GM23248 (cell line): Measurements from ENCODE around the gene C1QTNF9. TPM values are rescaled to one million over a fixed set of nuclear protein-coding genes. Genes with fewer than 3 reads are reported as not detected.
"Not testable (repeated sequence)": the region's sequence is repeated elsewhere in the genome, so short reads cannot be mapped to it uniquely, and the experiment has no call there.

ENCODE experiments used
- DNase-seq: peaks from one replicate; pipeline ENCODE4 v3.0.0-alpha.2; 2015
- H2AFZ ChIP-seq: fragments of 200-600 bp; sonication (generic); 2 replicates; pipeline ENCODE4 v1.6.1; 2016; ENCODE audit warnings: antibody characterized with exemption
- H3F3A ChIP-seq: fragments of 200-600 bp; sonication (generic); 2 replicates; pipeline ENCODE4 v1.6.1; 2016; ENCODE audit warnings: mild to moderate bottlenecking, antibody characterized with exemption, mixed run types; ENCODE audit not compliant: insufficient read depth
- H3K27ac ChIP-seq: fragments of 200-600 bp; sonication (generic); 2 replicates; pipeline ENCODE4 v1.5.1; 2016; ENCODE audit warnings: mild to moderate bottlenecking
- H3K27me3 ChIP-seq: fragments of 200-600 bp; sonication (generic); replicated peaks from 2 replicates; pipeline ENCODE4 v1.6.1; 2016; ENCODE audit warnings: mild to moderate bottlenecking; ENCODE audit not compliant: insufficient read depth
- H3K36me3 ChIP-seq: fragments of 200-600 bp; sonication (generic); 2 replicates; pipeline ENCODE4 v1.6.1; 2016; ENCODE audit warnings: low read depth, mild to moderate bottlenecking
- H3K4me1 ChIP-seq: fragments of 200-600 bp; sonication (generic); 2 replicates; pipeline ENCODE4 v1.6.1; 2016; ENCODE audit warnings: mild to moderate bottlenecking; ENCODE audit not compliant: insufficient read depth
- H3K4me2 ChIP-seq: fragments of 200-600 bp; sonication (generic); one replicate; pipeline ENCODE4 v1.6.1; 2016; ENCODE audit warnings: mild to moderate bottlenecking; ENCODE audit not compliant: unreplicated experiment
- H3K4me3 ChIP-seq: fragments of 200-600 bp; sonication (generic); 2 replicates; pipeline ENCODE4 v1.5.1; 2016; ENCODE audit warnings: mild to moderate bottlenecking
- H3K79me2 ChIP-seq: fragments of 200-600 bp; sonication (generic); 2 replicates; pipeline ENCODE4 v1.6.1; 2016; ENCODE audit warnings: mild to moderate bottlenecking; ENCODE audit not compliant: insufficient read depth
- H3K9ac ChIP-seq: fragments of 200-600 bp; sonication (generic); 2 replicates; pipeline ENCODE4 v1.6.1; 2016; ENCODE audit warnings: mild to moderate bottlenecking
- H3K9me2 ChIP-seq: fragments of 200-600 bp; sonication (generic); 2 replicates; pipeline ENCODE4 v1.6.1; 2016; ENCODE audit warnings: mixed run types, mild to moderate bottlenecking, moderate library complexity; ENCODE audit not compliant: insufficient read depth
- H3K9me3 ChIP-seq: fragments of 200-600 bp; sonication (generic); one replicate; pipeline ENCODE4 v1.6.1; 2017; ENCODE audit warnings: low read depth
- H4K20me1 ChIP-seq: fragments of 200-600 bp; sonication (generic); 2 replicates; pipeline ENCODE4 v1.6.0; 2016; ENCODE audit not compliant: insufficient read depth
- EZH2 ChIP-seq: fragments of 200-600 bp; sonication (generic); IDR thresholded peaks from 2 replicates; pipeline ENCODE4 v1.6.1; 2018; ENCODE audit warnings: antibody characterized with exemption, mild to moderate bottlenecking; ENCODE audit not compliant: insufficient read depth, poor library complexity, severe bottlenecking
- EZH2phosphoT487 ChIP-seq: fragments of 200-600 bp; sonication (generic); IDR thresholded peaks from 2 replicates; pipeline ENCODE4 v1.6.1; 2018; ENCODE audit warnings: antibody characterized with exemption, moderate library complexity, mild to moderate bottlenecking, low read depth; ENCODE audit not compliant: insufficient read depth
- WGBS, 2 experiments: methylation state at CpG; one replicate each; pipeline ENCODE4 v1.1.6; 2015 to 2017; ENCODE audit warnings: low lambda C conversion rate in 2 of 2, low coverage in 1 of 2; ENCODE audit errors: missing lambda C conversion rate in 2 of 2; 5-methylcytosine and 5-hydroxymethylcytosine counted together
- in situ Hi-C: fragments of 300-500 bp; cut with MboI; formaldehyde crosslinking; loops from 2 replicates; pipeline ENCODE4 v1.15.0; 2020
- polyA plus RNA-seq: library from polyadenylated mRNA; unstranded; fragments of >200 nt; fragmentation: Nextera tagmentation; extraction: Ambion mirVana; gene quantifications from 2 replicates; pipeline ENCODE4 v1.2.1, GENCODE V29; 2016
- total RNA-seq: library from RNA; depleted of rRNA; stranded (reverse); fragments of >200 nt; shearing (Covaris generic); gene quantifications from 2 replicates; pipeline ENCODE4 v1.2.3, GENCODE V29; 2014

The C1QTNF9 gene
- total and polyA plus RNA-seq, 2 experiments from 2014 or later: 0.10 TPM; not detected in 1

DNA sequence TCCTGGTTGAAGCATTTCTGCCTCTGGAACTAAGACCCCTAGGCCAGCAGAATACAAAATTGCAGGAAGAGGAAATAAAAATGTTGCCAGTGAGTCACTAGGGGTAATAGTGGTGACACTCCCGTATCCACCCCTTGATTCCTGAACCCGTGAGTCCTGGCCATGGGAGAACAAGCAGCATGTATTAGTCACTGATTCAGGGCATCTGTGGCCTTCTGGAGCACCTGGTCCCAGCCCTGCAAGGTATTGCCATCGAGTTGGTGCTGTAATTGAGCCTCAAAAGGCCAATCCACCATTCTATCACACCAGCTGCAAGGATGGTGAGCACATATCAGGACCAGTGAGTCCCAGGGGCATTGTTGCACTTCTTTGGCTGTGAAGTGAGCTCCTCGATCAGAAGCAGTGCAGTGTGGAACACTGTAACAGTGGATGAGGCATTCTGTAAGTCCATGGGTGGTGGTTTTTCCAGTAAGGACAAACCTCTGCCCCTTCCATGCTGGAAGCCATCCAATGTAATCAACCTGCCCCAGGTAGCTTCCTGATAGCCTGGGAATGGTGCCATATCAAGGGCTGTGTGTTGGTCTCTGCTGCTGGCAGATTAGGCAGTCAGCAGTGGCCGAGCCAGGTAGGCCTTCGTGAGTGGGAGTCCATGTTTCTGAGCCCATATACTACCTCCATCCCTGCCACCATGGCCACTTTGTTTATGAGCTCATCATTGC is 39.6 kb downstream of the C1QTNF9 start:
- TF ChIP-seq EZH2phosphoT487 (no peak), EZH2 (no peak)
- no peaks in the 10 kb centered on the region; the same call in 1 of the 2 replicates for H3K27me3 ChIP-seq
- in situ Hi-C loops: no loop called here
- no peaks in the 10 kb centered on the region for H3F3A ChIP-seq
- DNase-seq: no peak
- no peaks in the 10 kb centered on the region for H3K9me2 ChIP-seq
- H3K4me3 ChIP-seq: no peak overlapping the region
- H3K4me1 ChIP-seq: no peaks in the 10 kb centered on the region
- no peak overlapping the region for H2AFZ ChIP-seq
- no peaks in the 10 kb centered on the region for H3K36me3 ChIP-seq
- no peaks in the 10 kb centered on the region for H3K9me3 ChIP-seq
- H3K27ac ChIP-seq: no peak overlapping the region
- H3K9ac ChIP-seq: no peak overlapping the region
- H3K4me2 ChIP-seq: no peak overlapping the region
- 29 to 34% methylated on average over 6 of the region's 6 CpGs for WGBS, 2 experiments
- H3K79me2 ChIP-seq: no peaks in the 10 kb centered on the region
- H4K20me1 ChIP-seq: no peaks in the 10 kb centered on the region

DNA sequence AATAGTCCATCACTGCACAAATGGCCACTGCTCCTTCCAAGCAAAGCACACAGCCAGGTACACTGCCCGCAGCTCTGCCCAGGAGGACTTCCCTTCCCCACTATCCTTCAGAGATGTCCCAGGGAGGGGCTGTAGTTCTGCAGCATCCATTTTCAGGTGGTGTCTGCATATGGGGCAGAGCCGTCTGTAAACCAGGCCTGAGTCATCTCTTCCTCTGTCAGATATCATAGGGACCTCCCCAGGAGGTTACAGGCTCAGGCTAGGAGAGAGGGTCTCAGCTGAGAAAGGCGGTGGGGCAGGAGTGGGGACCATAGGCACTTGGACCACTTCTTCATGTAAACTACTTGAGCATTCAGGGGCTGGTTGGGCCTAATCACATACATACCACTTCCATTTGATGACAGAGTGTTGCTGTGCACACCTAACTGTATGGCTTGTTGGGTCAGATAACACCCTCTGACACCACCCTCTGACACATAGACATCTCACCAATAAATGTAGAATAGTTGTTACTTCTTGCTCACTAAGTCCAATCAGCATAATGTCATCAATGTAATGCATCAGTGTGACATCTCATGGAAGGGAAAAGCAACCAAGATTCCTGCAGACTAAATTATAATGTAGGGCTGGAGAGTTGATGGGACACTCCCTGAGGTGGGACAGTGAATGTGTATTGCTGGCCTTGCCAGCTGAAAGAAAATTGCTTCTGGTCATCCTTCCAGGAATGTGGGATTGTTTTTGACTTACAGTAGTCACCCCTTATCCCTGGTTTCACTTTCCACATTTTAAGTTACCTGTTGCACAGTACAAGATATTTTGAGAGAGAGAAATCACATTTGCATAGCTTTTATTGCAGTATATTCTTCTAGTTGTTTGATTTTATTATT is 40.6 kb downstream of the C1QTNF9 start:
- H3K36me3 ChIP-seq, H3K9me2 ChIP-seq, H3F3A ChIP-seq, H3K4me1 ChIP-seq, H3K79me2 ChIP-seq, H4K20me1 ChIP-seq, H3K9me3 ChIP-seq, H3K27me3 ChIP-seq, H3K27ac ChIP-seq, H3K4me3 ChIP-seq, in situ Hi-C loops, H2AFZ ChIP-seq, H3K4me2 ChIP-seq, H3K9ac ChIP-seq, DNase-seq: not testable (repeated sequence)
- 52 to 65% methylated on average over 3 of the region's 3 CpGs for WGBS, 2 experiments

DNA sequence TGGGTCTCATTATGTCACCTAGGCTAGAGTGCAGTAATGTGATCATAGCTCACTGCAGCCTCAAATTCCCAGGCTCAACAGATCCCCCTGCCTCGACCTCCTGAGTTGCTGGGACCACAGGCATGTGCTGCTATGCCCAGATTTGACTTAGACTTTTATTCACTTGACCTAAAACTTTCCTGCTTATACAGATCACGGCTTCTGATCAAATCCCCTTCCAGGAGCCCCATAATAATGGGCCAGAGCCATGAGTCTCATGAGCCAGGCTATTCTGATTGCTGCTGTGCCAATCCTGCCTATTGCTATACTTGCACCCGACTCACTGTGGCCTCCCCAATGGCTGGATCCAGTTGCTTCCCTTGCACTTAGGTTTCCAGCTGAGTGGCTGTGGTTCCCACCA is 42.0 kb downstream of the C1QTNF9 start:
- no peak overlapping the region for H3K9ac ChIP-seq
- H4K20me1 ChIP-seq: no peaks in the 10 kb centered on the region
- in situ Hi-C loops: no loop called here
- H3K27me3 ChIP-seq: no peaks in the 10 kb centered on the region; the same call in 1 of the 2 replicates
- H3K4me1 ChIP-seq: no peaks in the 10 kb centered on the region
- H3K9me3 ChIP-seq: no peaks in the 10 kb centered on the region
- no peaks in the 10 kb centered on the region for H3F3A ChIP-seq
- TF ChIP-seq EZH2 (no peak), EZH2phosphoT487 (no peak)
- DNase-seq: no peak
- no peak overlapping the region for H3K4me2 ChIP-seq
- H2AFZ ChIP-seq: no peak overlapping the region
- no peak overlapping the region for H3K4me3 ChIP-seq
- no peaks in the 10 kb centered on the region for H3K79me2 ChIP-seq
- WGBS, 2 experiments: 17 to 25% methylated on average over 3 of the region's 3 CpGs
- H3K9me2 ChIP-seq: no peaks in the 10 kb centered on the region
- no peaks in the 10 kb centered on the region for H3K36me3 ChIP-seq
- no peak overlapping the region for H3K27ac ChIP-seq

GRCh38 chr13:24353736-24354135 is 44.4 kb downstream of the C1QTNF9 start:
- Histone ChIP-seq H3K9me3 (no peaks in the 10 kb centered on the region), H3K36me3 (no peaks in the 10 kb centered on the region), H3K9ac (no peak overlapping the region), H3K4me3 (no peak overlapping the region), H3K79me2 (no peaks in the 10 kb centered on the region), H3K9me2 (no peaks in the 10 kb centered on the region), H3F3A (no peaks in the 10 kb centered on the region), H3K27me3 (no peaks in the 10 kb centered on the region; the same call in 1 of the 2 replicates), H3K27ac (no peak overlapping the region), H3K4me2 (no peak overlapping the region), H2AFZ (no peak overlapping the region), H4K20me1 (no peaks in the 10 kb centered on the region), H3K4me1 (no peaks in the 10 kb centered on the region)
- DNase-seq: no peak
- 60 to 67% methylated on average over 1 of the region's 1 CpG for WGBS, 2 experiments
- TF ChIP-seq EZH2phosphoT487: no peak
- no peak for TF ChIP-seq EZH2
- in situ Hi-C loops: no loop called here
